IPS-20b (cell line): Measurements from ENCODE around the gene TTC28.

Experiments
- H3K27ac ChIP-seq: one replicate; pipeline ENCODE4 v1.5.1; 2013; ENCODE audit warnings: low read length
- H3K27me3 ChIP-seq: 2 replicates; pipeline ENCODE4 v1.6.1; 2013; ENCODE audit warnings: mild to moderate bottlenecking, low read length, inconsistent platforms; ENCODE audit not compliant: insufficient read depth
- H3K36me3 ChIP-seq: 2 replicates; pipeline ENCODE4 v1.6.1; 2013; ENCODE audit warnings: low read depth, mild to moderate bottlenecking, inconsistent platforms, low read length, moderate library complexity; ENCODE audit not compliant: insufficient read depth
- H3K4me1 ChIP-seq: 2 replicates; pipeline ENCODE4 v1.6.1; 2013; ENCODE audit warnings: mild to moderate bottlenecking, control low read depth, inconsistent platforms, low read length, moderate library complexity; ENCODE audit not compliant: insufficient read depth
- H3K4me3 ChIP-seq: 2 replicates; pipeline ENCODE4 v1.5.1; 2013; ENCODE audit warnings: mild to moderate bottlenecking, low read length, inconsistent platforms
- H3K9ac ChIP-seq: 2 replicates; pipeline ENCODE4 v1.6.1; 2013; ENCODE audit warnings: low read depth, mild to moderate bottlenecking, inconsistent platforms, low read length, moderate library complexity
- H3K9me3 ChIP-seq: 2 replicates; pipeline ENCODE4 v1.6.1; 2013; ENCODE audit warnings: mild to moderate bottlenecking, low read depth, low read length, inconsistent platforms; ENCODE audit not compliant: insufficient read depth

The TTC28 gene

DNA sequence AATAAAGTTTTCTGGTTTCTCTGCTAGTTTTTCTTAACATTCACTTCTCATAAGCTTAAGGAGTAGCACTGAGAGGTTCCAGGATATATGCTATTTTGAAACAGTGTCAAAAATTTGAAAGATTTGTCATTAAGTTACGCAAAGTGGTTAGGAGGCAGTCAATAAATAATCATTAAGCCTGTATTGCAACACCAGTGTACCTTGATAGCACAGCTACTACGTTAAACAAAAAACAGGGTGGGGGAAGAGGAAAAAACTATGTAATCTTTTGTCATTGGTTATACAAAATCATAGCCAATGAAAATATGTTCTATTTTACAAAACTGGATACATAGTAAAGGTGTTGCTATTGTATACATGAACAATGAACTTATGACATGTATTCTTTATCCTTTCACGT is 730.2 kb downstream of the TTC28 start:
- no peak overlapping the region for H3K9ac ChIP-seq
- no peaks in the 10 kb centered on the region for H3K4me1 ChIP-seq
- H3K27me3 ChIP-seq, result no peaks in the 10 kb centered on the region
- H3K9me3 ChIP-seq, result no peaks in the 10 kb centered on the region
- no peak overlapping the region for H3K4me3 ChIP-seq
- H3K27ac ChIP-seq, result no peak overlapping the region
- no peaks in the 10 kb centered on the region for H3K36me3 ChIP-seq

DNA sequence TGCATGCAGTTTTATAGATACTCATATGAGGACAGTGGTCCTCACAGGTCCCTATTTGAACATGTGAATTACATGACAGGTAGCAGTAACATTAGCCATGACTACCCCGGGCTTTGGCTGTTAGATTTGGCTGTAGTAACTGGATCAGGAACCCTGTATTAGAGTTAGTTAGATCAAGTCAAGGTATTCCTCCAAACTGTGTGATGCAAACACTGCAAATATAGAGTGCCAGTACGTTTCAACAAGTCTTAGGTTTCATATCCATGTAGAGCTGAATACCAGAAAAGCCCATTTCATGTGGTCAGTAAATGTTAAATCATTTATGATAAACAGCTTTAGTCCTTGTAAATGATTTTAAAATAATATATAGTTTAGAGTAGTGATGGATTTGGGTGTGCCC is 731.1 kb downstream of the TTC28 start:
- Histone ChIP-seq H3K9me3 (no peaks in the 10 kb centered on the region), H3K4me1 (no peaks in the 10 kb centered on the region), H3K27ac (no peak overlapping the region), H3K4me3 (no peak overlapping the region), H3K9ac (no peak overlapping the region), H3K36me3 (no peaks in the 10 kb centered on the region), H3K27me3 (no peaks in the 10 kb centered on the region)

DNA sequence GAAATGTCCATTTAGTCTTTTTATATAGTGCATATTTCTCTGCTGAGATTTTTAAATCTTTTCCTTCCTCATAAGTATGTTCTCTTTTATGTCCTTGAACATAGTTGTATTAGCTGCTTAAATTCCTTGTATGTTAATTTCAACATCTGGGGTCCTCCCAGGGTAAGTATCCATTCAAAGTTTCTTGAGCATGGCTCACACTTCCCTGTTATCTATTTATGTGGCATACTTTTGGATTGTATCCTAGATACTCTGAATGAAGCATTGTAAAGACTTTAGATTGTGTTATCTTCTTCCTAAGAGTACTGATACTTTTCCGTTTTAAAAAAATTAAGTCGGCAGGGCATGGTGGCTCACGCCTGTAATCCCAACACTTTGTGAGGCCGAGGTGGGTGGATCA is 732.2 kb downstream of the TTC28 start:
- Histone ChIP-seq H3K36me3 (no peaks in the 10 kb centered on the region), H3K27ac (no peak overlapping the region), H3K27me3 (no peaks in the 10 kb centered on the region), H3K4me3 (no peak overlapping the region), H3K9ac (no peak overlapping the region), H3K9me3 (no peaks in the 10 kb centered on the region), H3K4me1 (no peaks in the 10 kb centered on the region)

- Histone ChIP-seq H3K27me3 (no peaks in the 10 kb centered on the region), H3K36me3 (no peaks in the 10 kb centered on the region), H3K4me3 (no peak overlapping the region), H3K9me3 (no peaks in the 10 kb centered on the region), H3K9ac (no peak overlapping the region), H3K4me1 (no peaks in the 10 kb centered on the region), H3K27ac (no peak overlapping the region)
Observed at GRCh38 chr22:27941143-27941542, 738.5 kb downstream of the TTC28 start.

DNA sequence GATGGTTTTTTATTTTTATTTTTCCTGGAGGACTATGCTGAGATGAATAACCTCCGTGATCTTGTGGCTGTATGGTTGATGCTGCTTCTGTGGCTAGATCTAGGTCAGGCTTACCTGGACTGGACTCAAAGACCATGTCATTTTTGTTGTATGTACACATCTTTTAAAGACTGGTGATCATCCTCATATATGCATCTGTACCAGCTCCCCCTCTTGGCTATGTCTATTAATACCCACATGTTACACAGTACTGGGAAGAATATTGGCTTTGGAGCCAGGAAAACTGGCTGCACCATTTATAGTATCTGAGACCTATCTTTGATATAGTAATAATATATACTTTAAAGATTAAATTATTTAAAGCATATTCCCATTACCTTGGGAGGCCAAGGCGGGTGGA is 742.2 kb downstream of the TTC28 start:
- Histone ChIP-seq H3K9ac (no peak overlapping the region), H3K27ac (no peak overlapping the region), H3K27me3 (no peaks in the 10 kb centered on the region), H3K4me1 (no peaks in the 10 kb centered on the region), H3K36me3 (no peaks in the 10 kb centered on the region; the same call in 1 of the 2 replicates), H3K9me3 (no peaks in the 10 kb centered on the region), H3K4me3 (no peak overlapping the region)

GRCh38 chr22:27935897-27936296 is 743.7 kb downstream of the TTC28 start:
- no peak overlapping the region for H3K27ac ChIP-seq
- H3K4me3 ChIP-seq, result no peak overlapping the region
- no peaks in the 10 kb centered on the region; the same call in 1 of the 2 replicates for H3K36me3 ChIP-seq
- H3K9ac ChIP-seq, result no peak overlapping the region
- no peaks in the 10 kb centered on the region for H3K27me3 ChIP-seq
- no peaks in the 10 kb centered on the region for H3K9me3 ChIP-seq
- peaks cover 1% of the 10 kb centered on the region; the same call in 1 of the 2 replicates for H3K4me1 ChIP-seq

- Histone ChIP-seq H3K4me3 (no peak overlapping the region), H3K36me3 (no peaks in the 10 kb centered on the region; the same call in 1 of the 2 replicates), H3K27me3 (no peaks in the 10 kb centered on the region), H3K27ac (no peak overlapping the region), H3K4me1 (peaks cover 9% of the 10 kb centered on the region; the same call in 1 of the 2 replicates), H3K9me3 (no peaks in the 10 kb centered on the region), H3K9ac (no peak overlapping the region)
Observed at GRCh38 chr22:27934069-27934468, 745.6 kb downstream of the TTC28 start.

DNA sequence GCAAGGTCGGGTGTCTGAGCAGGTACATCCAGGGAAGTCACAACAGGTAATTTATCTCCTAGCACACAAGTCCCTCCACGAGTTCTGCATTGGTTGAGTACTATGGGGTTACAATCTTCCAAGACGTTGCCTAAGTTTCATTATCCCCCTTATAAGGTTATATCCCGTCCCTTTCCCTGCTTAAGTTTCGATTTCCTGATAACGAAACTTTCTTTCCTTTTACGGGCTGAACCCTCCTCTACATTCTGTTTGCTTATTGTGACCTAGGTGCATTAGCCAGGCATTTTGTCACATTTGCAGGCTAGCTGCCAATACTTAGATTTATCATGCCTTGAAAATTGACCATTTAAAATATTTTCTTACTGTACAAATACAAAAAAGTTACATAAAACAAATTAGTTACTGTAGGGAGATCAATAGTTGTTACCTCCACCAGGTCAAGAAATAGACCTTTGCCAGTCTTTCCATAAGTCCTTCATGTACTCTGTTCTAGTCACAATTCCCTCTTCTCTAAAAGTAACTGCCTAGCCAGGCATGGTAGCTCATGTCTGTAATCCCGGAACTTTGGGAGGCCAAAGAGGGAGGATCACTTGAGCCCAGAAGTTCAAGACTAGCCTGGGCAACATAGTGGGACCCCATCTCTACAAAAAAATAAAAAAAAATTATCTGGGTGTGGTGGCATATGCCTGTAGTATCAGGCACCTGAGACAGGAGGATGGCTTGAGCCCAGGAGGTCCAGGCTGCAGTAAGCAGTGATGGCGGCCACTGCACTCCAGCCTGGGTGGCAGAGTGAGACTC is 746.3 kb downstream of the TTC28 start:
- no peaks in the 10 kb centered on the region for H3K27me3 ChIP-seq
- H3K9me3 ChIP-seq, result no peaks in the 10 kb centered on the region
- no peak overlapping the region for H3K9ac ChIP-seq
- H3K27ac ChIP-seq, result no peak overlapping the region
- H3K4me1 ChIP-seq, result peaks cover 9% of the 10 kb centered on the region; the same call in 1 of the 2 replicates
- H3K4me3 ChIP-seq, result no peak overlapping the region
- H3K36me3 ChIP-seq, result no peaks in the 10 kb centered on the region; the same call in 1 of the 2 replicates

DNA sequence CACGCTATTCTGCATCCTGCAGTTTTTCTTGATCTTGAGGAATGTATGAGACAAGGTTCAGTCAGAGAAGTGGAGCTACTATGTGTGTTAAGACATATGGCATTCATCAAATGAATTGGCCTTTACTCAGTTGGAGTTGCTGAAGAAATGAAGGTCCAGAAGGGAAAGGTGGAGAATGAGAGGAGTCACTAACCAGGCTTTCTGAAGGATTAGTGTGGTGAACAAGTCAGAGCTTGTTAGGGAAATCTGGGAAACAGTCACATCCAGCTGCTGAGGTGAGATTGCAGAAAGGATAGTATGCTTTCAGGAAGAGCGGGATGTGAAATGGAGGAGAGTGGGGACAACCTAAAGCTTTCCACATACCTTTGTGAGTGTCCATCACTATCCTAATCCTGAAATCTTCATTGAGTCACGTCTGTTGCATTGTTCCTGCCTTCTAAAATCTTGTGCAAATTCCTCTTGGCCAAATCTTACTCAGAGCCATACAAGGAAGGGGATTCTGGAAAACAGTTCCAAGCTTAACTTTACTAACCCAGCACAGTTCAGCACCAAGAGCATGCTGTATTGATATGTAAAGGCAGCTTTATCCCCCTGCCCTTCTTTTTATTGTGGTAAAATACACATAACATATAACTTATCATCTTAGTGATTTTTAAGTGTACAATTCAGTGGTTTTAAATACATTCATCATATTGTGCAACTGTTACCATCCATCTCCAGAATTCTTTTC is 749.1 kb downstream of the TTC28 start:
- H3K4me3 ChIP-seq, result no peak overlapping the region
- peak overlapping the region; percentile 13 for H3K27ac ChIP-seq
- H3K9ac ChIP-seq, result peak overlapping the region; percentile 2; the same call in 1 of the 2 replicates
- no peaks in the 10 kb centered on the region; the same call in 1 of the 2 replicates for H3K36me3 ChIP-seq
- no peaks in the 10 kb centered on the region for H3K9me3 ChIP-seq
- no peaks in the 10 kb centered on the region for H3K27me3 ChIP-seq
- peaks cover 9% of the 10 kb centered on the region; the same call in 1 of the 2 replicates for H3K4me1 ChIP-seq
